ENCODE data around the gene TNFSF15.

The TNFSF15 gene

GRCh38 chr9:114834386-114834785 lies 28.5 kb upstream of the TNFSF15 start:
- peaks cover 0 to 1% of the 10 kb centered on the region in 2 donors for H3K4me1 Mint-ChIP-seq
- H3K9me3 Mint-ChIP-seq: peaks cover 0 to 3% of the 10 kb centered on the region in 2 donors
- H3K27me3 Mint-ChIP-seq: peaks cover 30 to 54% of the 10 kb centered on the region in 2 donors
- DNase-seq (no peak), ATAC-seq (replicated peaks) (no peak)
- H3K4me3 Mint-ChIP-seq: no peak overlapping the region
- no peak overlapping the region for H3K27ac Mint-ChIP-seq
- no peaks in the 10 kb centered on the region for H3K36me3 Mint-ChIP-seq

- H3K27ac Mint-ChIP-seq: no peak overlapping the region
- DNase-seq: no peak
- H3K4me3 Mint-ChIP-seq: no peak overlapping the region
- H3K4me1 Mint-ChIP-seq: peaks cover 6 to 9% of the 10 kb centered on the region in 2 donors
- no peak for ATAC-seq (replicated peaks)
- H3K9me3 Mint-ChIP-seq: peaks cover 3% of the 10 kb centered on the region in 2 donors
- H3K36me3 Mint-ChIP-seq: no peaks in the 10 kb centered on the region
- peaks cover 22 to 44% of the 10 kb centered on the region in 2 donors for H3K27me3 Mint-ChIP-seq
Measured at GRCh38 chr9:114830546-114830945, 24.7 kb upstream of the TNFSF15 start.

GRCh38 chr9:114829574-114830440 lies 24.0 kb upstream of the TNFSF15 start:
- H3K4me1 Mint-ChIP-seq: peaks cover 6 to 9% of the 10 kb centered on the region in 2 donors
- H3K9me3 Mint-ChIP-seq: peaks cover 3% of the 10 kb centered on the region in 2 donors
- H3K27ac Mint-ChIP-seq: no peak overlapping the region
- DNase-seq (no peak), ATAC-seq (replicated peaks) (no peak)
- no peaks in the 10 kb centered on the region for H3K36me3 Mint-ChIP-seq
- peaks cover 15 to 37% of the 10 kb centered on the region in 2 donors for H3K27me3 Mint-ChIP-seq
- no peak overlapping the region for H3K4me3 Mint-ChIP-seq

GRCh38 chr9:114828303-114828650 lies 22.4 kb upstream of the TNFSF15 start:
- Mint-ChIP-seq H3K4me1 (peaks cover 8 to 9% of the 10 kb centered on the region in 2 donors), H3K4me3 (no peak overlapping the region), H3K27ac (no peak overlapping the region), H3K9me3 (peaks cover 3% of the 10 kb centered on the region in 2 donors), H3K27me3 (peaks cover 13 to 29% of the 10 kb centered on the region in 2 donors), H3K36me3 (no peaks in the 10 kb centered on the region)
- ATAC-seq (replicated peaks): peak in 1 of 2 donors; percentile 2
- DNase-seq: no peak

- Mint-ChIP-seq H3K36me3 (no peaks in the 10 kb centered on the region), H3K4me1 (peaks cover 8 to 9% of the 10 kb centered on the region in 2 donors), H3K27ac (no peak overlapping the region), H3K4me3 (no peak overlapping the region), H3K27me3 (peaks cover 13 to 28% of the 10 kb centered on the region in 2 donors), H3K9me3 (peaks cover 3% of the 10 kb centered on the region in 2 donors)
- DNase-seq (peak; percentile 22), ATAC-seq (replicated peaks) (peak; percentile 91 to 98)
Measured at GRCh38 chr9:114827641-114828302, 21.9 kb upstream of the TNFSF15 start.

- H3K4me3 Mint-ChIP-seq: no peak overlapping the region
- DNase-seq: no peak
- ATAC-seq (replicated peaks): no peak
- peaks cover 0 to 3% of the 10 kb centered on the region in 2 donors for H3K9me3 Mint-ChIP-seq
- H3K27me3 Mint-ChIP-seq: peaks cover 4 to 20% of the 10 kb centered on the region in 2 donors
- no peak overlapping the region for H3K27ac Mint-ChIP-seq
- H3K4me1 Mint-ChIP-seq: peaks cover 8 to 9% of the 10 kb centered on the region in 2 donors
- no peaks in the 10 kb centered on the region for H3K36me3 Mint-ChIP-seq
Measured at GRCh38 chr9:114826431-114826830, 20.6 kb upstream of the TNFSF15 start.

- DNase-seq (no peak), ATAC-seq (replicated peaks) (no peak)
- Mint-ChIP-seq H3K27me3 (peaks cover 9 to 21% of the 10 kb centered on the region in 2 donors), H3K4me1 (peaks cover 7 to 9% of the 10 kb centered on the region in 2 donors), H3K9me3 (peaks cover 0 to 3% of the 10 kb centered on the region in 2 donors), H3K27ac (peak overlapping the region; percentile 6), H3K36me3 (no peaks in the 10 kb centered on the region), H3K4me3 (no peak overlapping the region)
Measured at GRCh38 chr9:114825126-114825795, 19.4 kb upstream of the TNFSF15 start.

GRCh38 chr9:114824110-114824509 lies 18.3 kb upstream of the TNFSF15 start:
- H3K9me3 Mint-ChIP-seq: peaks cover 0 to 3% of the 10 kb centered on the region in 2 donors
- peaks cover 7 to 9% of the 10 kb centered on the region in 2 donors for H3K4me1 Mint-ChIP-seq
- H3K27ac Mint-ChIP-seq: no peak overlapping the region
- H3K36me3 Mint-ChIP-seq: no peaks in the 10 kb centered on the region
- no peak for DNase-seq
- H3K27me3 Mint-ChIP-seq: peaks cover 9 to 23% of the 10 kb centered on the region in 2 donors
- ATAC-seq (replicated peaks): no peak
- no peak overlapping the region for H3K4me3 Mint-ChIP-seq

GRCh38 chr9:114823441-114823840 lies 17.6 kb upstream of the TNFSF15 start:
- no peak for DNase-seq
- H3K4me3 Mint-ChIP-seq: no peak overlapping the region
- peaks cover 0 to 3% of the 10 kb centered on the region in 2 donors for H3K9me3 Mint-ChIP-seq
- H3K27me3 Mint-ChIP-seq: peaks cover 9 to 29% of the 10 kb centered on the region in 2 donors
- H3K27ac Mint-ChIP-seq: no peak overlapping the region
- H3K36me3 Mint-ChIP-seq: no peaks in the 10 kb centered on the region
- ATAC-seq (replicated peaks): no peak
- peaks cover 7 to 9% of the 10 kb centered on the region in 2 donors for H3K4me1 Mint-ChIP-seq

GRCh38 chr9:114822708-114823107 lies 16.9 kb upstream of the TNFSF15 start:
- ATAC-seq (replicated peaks) (no peak), DNase-seq (no peak)
- Mint-ChIP-seq H3K36me3 (no peaks in the 10 kb centered on the region), H3K27ac (no peak overlapping the region), H3K9me3 (peaks cover 0 to under 1% of the 10 kb centered on the region in 2 donors), H3K27me3 (peaks cover 6 to 29% of the 10 kb centered on the region in 2 donors), H3K4me1 (peaks cover 6 to 8% of the 10 kb centered on the region in 2 donors), H3K4me3 (no peak overlapping the region)

GRCh38 chr9:114820776-114821501 lies 15.1 kb upstream of the TNFSF15 start:
- DNase-seq (no peak), ATAC-seq (replicated peaks) (no peak)
- H3K4me3 Mint-ChIP-seq: no peak overlapping the region
- H3K27me3 Mint-ChIP-seq: peaks cover 15 to 34% of the 10 kb centered on the region in 2 donors
- no peak overlapping the region for H3K27ac Mint-ChIP-seq
- peaks cover 4 to 6% of the 10 kb centered on the region in 2 donors for H3K4me1 Mint-ChIP-seq
- H3K9me3 Mint-ChIP-seq: no peaks in the 10 kb centered on the region
- H3K36me3 Mint-ChIP-seq: no peaks in the 10 kb centered on the region

- Mint-ChIP-seq H3K27me3 (peaks cover 33 to 52% of the 10 kb centered on the region in 2 donors), H3K9me3 (peaks cover 3 to 5% of the 10 kb centered on the region in 2 donors), H3K27ac (no peak overlapping the region), H3K36me3 (peaks cover 0 to 4% of the 10 kb centered on the region in 2 donors), H3K4me1 (peaks cover 10 to 25% of the 10 kb centered on the region in 2 donors), H3K4me3 (no peak overlapping the region)
- DNase-seq: no peak
- ATAC-seq (replicated peaks): peak in 1 of 2 donors; percentile 31
Measured at GRCh38 chr9:114818178-114818577, 12.3 kb upstream of the TNFSF15 start.

- peaks cover 0 to 4% of the 10 kb centered on the region in 2 donors for H3K36me3 Mint-ChIP-seq
- ATAC-seq (replicated peaks) (no peak), DNase-seq (no peak)
- peaks cover 37 to 39% of the 10 kb centered on the region in 2 donors for H3K27me3 Mint-ChIP-seq
- peaks cover 3 to 5% of the 10 kb centered on the region in 2 donors for H3K9me3 Mint-ChIP-seq
- peak overlapping the region; percentile 37 for H3K27ac Mint-ChIP-seq
- H3K4me3 Mint-ChIP-seq: no peak overlapping the region
- peaks cover 14 to 28% of the 10 kb centered on the region in 2 donors for H3K4me1 Mint-ChIP-seq
Measured at GRCh38 chr9:114813717-114814418, 8.0 kb upstream of the TNFSF15 start.

Measured in stimulated activated naive B cell treated with anti-CD40 and anti-IgM and Interleukin-4, amounts not matched to agents 10 μg/mL and 1 μg/mL and 100 μg/mL, for 72 hours (primary cell).